Duodenal mucosa (tissue), 2 donors: ENCODE results near the gene SLC38A6.
A peak's percentile ranks its signal among the peaks of the same experiment; 100 is the strongest.

Source experiments
- H3K27ac ChIP-seq: one replicate; pipeline ENCODE4 v1.7.0; 2013; ENCODE audit warnings: low read depth, low read length
- H3K27me3 ChIP-seq, 2 donors: one replicate each; pipeline ENCODE4 v1.7.0; 2013; ENCODE audit warnings: low read length in 2 of 2, control low read depth in 1 of 2; ENCODE audit not compliant: insufficient read depth in 2 of 2, control insufficient read depth in 1 of 2
- H3K36me3 ChIP-seq, 2 donors: one replicate each; pipeline ENCODE4 v1.7.0; 2013; ENCODE audit warnings: low read length in 2 of 2, control low read depth in 1 of 2; ENCODE audit not compliant: insufficient read depth in 2 of 2, control insufficient read depth in 1 of 2
- H3K4me1 ChIP-seq, 2 donors: one replicate each; pipeline ENCODE4 v1.7.0; 2013; ENCODE audit warnings: low read length in 2 of 2, control low read depth in 1 of 2; ENCODE audit not compliant: insufficient read depth in 2 of 2, control insufficient read depth in 1 of 2
- H3K4me3 ChIP-seq, 2 donors: one replicate each; pipeline ENCODE4 v1.7.0; 2013; ENCODE audit warnings: low read length in 2 of 2, low read depth in 1 of 2
- H3K9ac ChIP-seq, 2 donors: one replicate each; pipeline ENCODE4 v1.7.0; 2013; ENCODE audit warnings: low read length in 2 of 2, low read depth in 1 of 2
- H3K9me3 ChIP-seq, 2 donors: one replicate each; pipeline ENCODE4 v1.7.0; 2013; ENCODE audit warnings: low read length in 2 of 2, control low read depth in 1 of 2; ENCODE audit not compliant: control insufficient read depth in 1 of 2

Gene SLC38A6

DNA sequence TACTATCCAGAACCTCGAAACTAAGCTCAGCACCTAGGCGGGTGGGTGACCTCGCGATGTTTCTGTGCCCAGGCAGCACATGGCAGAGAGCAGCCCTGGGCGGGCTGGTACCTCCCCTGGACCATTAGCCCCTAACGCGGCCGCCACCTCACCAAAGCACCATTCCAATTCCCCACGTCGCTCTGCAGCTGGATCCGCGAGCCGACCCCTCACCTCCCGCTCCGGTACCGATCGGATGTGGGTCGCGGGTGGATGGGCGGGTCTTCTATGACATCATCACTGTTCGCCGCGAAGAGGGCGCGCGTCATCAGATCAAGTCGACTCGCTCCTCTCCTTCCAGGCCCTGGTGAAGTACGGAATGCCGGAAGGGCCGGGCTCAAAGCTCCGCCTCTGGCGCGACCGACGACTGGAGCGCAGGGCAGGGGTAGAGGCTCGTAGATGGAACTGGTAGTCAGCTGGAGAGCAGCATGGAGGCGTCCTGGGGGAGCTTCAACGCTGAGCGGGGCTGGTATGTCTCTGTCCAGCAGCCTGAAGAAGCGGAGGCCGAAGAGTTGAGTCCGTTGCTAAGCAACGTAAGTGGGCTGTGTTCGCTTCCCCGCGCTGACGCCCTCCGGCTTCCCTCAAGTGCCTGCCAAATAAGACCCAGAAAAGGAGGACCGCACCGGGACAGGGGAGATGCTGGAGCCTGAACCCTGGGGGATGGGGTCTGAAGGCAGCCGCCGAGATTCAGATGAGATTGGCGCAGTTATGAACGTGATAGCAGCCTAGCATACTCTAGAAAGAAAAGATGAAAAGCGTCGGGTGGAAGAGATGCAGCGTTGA is at the start of gene SLC38A6, which contains the start of gene TRMT5:
Gene SLC38A6 (plus strand): TSS at position 435 of the 822 bp plus-strand sequence. CDS start 33 bp downstream, at position 468.
Gene TRMT5 (minus strand): TSS at position 269 of the 822 bp plus-strand sequence. CDS start 106 bp downstream, at position 163.
- H3K4me1 ChIP-seq: peaks cover 14 to 16% of the 10 kb centered on the region in 2 donors

DNA sequence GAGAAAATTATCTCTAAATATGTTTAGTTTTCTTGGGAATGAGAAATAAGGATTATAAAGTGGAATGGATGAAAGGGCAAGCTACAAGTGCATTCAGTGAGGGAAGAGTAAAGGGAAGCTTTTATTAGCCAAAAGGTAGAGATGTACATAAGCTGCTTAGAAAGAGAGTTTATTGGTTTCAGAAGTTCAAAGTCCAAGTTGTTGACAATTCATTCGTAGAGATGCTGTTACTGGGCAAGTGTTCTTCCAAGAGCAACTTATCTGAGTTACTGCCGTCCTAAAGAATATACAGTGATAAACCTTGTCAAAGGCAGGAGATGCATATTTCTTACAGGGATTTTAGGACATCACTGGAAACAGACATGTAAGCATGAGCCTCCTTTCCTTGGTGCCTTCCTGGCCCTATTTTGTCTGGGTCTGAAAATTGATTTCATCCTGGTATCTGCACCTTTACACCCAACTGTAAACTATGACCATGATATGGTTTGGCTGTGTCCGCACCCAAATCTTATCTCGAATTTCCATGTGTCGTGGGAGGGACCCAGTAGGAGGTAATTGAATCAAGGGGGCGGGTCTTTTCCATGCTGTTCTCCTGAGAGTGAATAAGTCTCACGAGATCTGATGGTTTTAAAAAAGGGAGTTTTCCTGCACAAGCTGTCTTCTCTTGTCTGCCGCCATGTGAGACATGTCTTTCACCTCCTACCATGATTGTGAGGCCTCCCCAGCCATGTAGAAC is 47.0 kb upstream of the SLC38A6 start:
- Histone ChIP-seq H3K36me3 (no peaks in the 10 kb centered on the region), H3K9me3 (no peaks in the 10 kb centered on the region), H3K9ac (no peak overlapping the region), H3K4me1 (peaks cover 0 to 6% of the 10 kb centered on the region in 2 donors), H3K27ac (no peak overlapping the region), H3K4me3 (no peak overlapping the region), H3K27me3 (no peaks in the 10 kb centered on the region)

More for the DNA sequence above, at the start of gene SLC38A6, which contains the start of gene TRMT5:
- H3K27ac ChIP-seq: peak within 1 kb of the TSS; percentile 72
- H3K36me3 ChIP-seq: peaks cover 0 to 9% of the 10 kb centered on the region in 2 donors
- H3K4me3 ChIP-seq: peak within 1 kb of the TSS; percentile 90 to 100
- no peaks in the 10 kb centered on the region for H3K27me3 ChIP-seq
- no peaks in the 10 kb centered on the region for H3K9me3 ChIP-seq
- H3K9ac ChIP-seq: peak within 1 kb of the TSS; percentile 81 to 88

DNA sequence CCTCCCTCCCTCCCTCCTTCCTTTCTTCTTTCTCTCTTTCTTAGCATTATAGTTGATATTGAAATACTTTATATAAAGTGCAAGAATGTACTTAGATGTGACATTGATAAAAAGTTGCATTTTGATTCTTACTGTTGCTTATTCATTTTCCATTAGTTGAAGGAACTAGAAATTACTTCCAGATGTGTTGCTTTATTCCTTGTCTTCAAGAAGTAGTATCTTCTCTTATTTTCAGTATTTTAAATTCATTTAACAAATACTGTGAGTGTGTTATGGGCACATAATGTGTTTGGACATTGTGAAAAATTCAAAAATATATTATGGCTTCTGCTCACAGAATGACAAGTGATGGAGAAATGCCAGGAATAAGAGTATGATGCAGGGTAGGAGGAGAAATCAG is 45.7 kb upstream of the SLC38A6 start:
- Histone ChIP-seq H3K4me1 (peaks cover 0 to 6% of the 10 kb centered on the region in 2 donors), H3K36me3 (no peaks in the 10 kb centered on the region), H3K9me3 (no peaks in the 10 kb centered on the region), H3K9ac (no peak overlapping the region), H3K4me3 (no peak overlapping the region), H3K27ac (no peak overlapping the region), H3K27me3 (no peaks in the 10 kb centered on the region)

DNA sequence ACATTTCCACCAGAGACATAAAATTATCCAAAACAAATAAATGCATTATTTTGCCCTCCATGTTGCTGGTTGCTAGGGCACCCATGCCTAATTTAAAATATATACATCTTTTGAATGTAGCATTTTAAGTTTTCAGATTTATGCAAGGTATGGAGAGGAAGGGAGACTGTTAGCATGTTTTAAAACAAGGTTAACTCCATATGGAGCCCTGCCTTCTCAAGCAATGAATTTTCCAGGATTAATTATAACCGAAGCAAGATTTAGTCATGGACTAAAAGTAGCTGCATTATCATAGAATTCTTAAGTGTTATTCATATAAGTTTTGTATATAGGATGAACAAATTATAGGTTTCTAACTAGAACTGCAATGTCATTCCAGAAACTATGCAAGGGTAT is 37.4 kb upstream of the SLC38A6 start:
- H3K9me3 ChIP-seq: no peaks in the 10 kb centered on the region
- no peaks in the 10 kb centered on the region for H3K36me3 ChIP-seq
- H3K4me3 ChIP-seq: no peak overlapping the region
- no peak overlapping the region for H3K27ac ChIP-seq
- H3K27me3 ChIP-seq: no peaks in the 10 kb centered on the region
- no peak overlapping the region for H3K9ac ChIP-seq
- no peaks in the 10 kb centered on the region for H3K4me1 ChIP-seq

DNA sequence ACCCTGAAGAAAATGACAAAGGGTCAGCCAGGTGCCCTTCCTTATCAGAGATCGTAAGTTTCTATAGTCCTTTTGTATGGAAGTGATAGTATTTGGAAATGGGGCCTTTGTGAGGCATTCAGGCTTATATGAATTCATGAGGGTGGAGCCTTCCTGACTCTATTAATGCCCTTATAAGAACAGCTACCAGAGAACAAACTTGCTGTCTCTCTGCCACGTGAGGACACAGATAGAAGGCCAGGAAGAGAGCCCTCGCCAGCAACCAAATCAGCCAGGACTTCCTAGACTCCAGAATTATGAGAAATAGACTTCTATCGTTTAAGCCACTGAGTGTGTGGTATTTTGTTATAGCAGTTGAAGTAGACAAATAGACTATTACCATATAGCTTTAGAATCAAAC is 36.8 kb upstream of the SLC38A6 start:
- no peak overlapping the region for H3K4me3 ChIP-seq
- H3K27ac ChIP-seq: no peak overlapping the region
- no peaks in the 10 kb centered on the region for H3K27me3 ChIP-seq
- H3K9me3 ChIP-seq: no peaks in the 10 kb centered on the region
- no peak overlapping the region for H3K9ac ChIP-seq
- H3K4me1 ChIP-seq: no peaks in the 10 kb centered on the region
- no peaks in the 10 kb centered on the region for H3K36me3 ChIP-seq

DNA sequence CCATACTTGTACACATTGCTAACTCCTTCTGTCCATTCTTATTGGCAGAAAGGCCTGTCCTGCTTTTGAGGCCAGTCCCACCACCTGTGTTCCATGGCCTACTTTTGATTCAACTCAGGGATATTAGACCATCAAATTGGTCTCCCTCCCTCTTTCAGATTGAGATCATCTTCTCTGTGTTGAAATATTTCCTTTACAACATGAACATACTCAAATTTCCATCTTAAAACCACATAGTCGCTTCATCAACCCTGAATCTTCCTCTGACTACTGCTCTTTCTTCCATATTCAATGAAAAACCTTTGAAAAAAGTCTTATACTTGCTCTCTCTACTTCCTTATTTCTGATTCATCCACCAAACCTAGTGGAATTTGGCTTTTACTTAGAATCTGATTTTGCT is 35.1 kb upstream of the SLC38A6 start:
- no peak overlapping the region for H3K4me3 ChIP-seq

DNA sequence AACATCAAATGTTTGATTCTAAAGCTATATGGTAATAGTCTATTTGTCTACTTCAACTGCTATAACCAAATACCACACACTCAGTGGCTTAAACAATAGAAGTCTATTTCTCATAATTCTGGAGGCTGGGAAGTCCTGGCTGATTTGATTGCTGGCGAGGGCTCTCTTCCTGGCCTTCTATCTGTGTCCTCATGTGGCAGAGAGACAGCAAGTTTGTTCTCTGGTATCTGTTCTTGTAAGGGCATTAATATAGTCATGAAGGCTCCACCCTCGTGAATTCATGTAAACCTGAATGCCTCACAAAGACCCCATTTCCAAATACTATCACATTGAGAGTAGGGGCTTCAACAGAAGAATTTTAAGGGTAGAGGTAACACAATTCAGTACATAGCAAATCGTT is 34.3 kb upstream of the SLC38A6 start:
- no peak overlapping the region for H3K4me3 ChIP-seq
- H3K36me3 ChIP-seq: no peaks in the 10 kb centered on the region
- no peak overlapping the region for H3K27ac ChIP-seq
- H3K4me1 ChIP-seq: no peaks in the 10 kb centered on the region
- no peak overlapping the region for H3K9ac ChIP-seq
- H3K27me3 ChIP-seq: no peaks in the 10 kb centered on the region
- no peaks in the 10 kb centered on the region for H3K9me3 ChIP-seq

More for the DNA sequence above, 35.1 kb upstream of the SLC38A6 start:
- H3K4me1 ChIP-seq: no peaks in the 10 kb centered on the region
- no peaks in the 10 kb centered on the region for H3K36me3 ChIP-seq
- H3K27me3 ChIP-seq: no peaks in the 10 kb centered on the region
- no peaks in the 10 kb centered on the region for H3K9me3 ChIP-seq
- H3K9ac ChIP-seq: no peak overlapping the region
- H3K27ac ChIP-seq: no peak overlapping the region

DNA sequence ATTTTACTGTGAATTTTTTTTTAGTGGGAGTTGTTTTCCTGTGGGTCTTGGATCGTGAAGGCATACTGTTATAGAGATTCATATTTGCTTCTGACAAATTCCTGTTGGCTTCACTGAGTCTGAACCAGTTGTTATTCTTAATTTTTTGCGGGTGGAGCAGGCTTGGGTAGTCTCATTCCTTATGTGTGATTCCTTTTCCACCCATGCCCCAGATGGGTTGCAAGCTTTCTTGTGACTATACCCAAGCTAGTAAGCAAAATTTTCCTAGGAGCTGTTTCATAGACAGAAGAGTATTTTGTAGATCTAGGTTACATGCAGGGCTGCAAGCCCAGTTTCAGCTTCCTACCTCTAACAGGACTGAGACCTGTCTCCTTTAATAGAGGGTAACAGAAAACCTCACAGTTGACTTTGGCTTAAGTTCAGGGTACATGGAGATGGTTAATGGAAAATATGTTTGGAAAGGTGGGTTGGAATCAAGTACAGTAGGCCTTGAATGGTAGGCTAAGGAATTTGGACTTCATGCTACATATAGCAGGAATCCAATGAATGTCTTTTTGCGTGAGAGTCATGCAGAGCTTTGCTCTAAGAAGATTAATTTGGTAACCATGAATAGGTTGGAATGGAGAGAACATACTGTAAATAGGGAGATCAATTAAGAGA is 29.1 kb upstream of the SLC38A6 start:
- Histone ChIP-seq H3K27me3 (no peaks in the 10 kb centered on the region), H3K4me3 (no peak overlapping the region), H3K9ac (no peak overlapping the region), H3K27ac (no peak overlapping the region), H3K9me3 (peaks cover 5 to 6% of the 10 kb centered on the region in 2 donors), H3K4me1 (no peaks in the 10 kb centered on the region), H3K36me3 (no peaks in the 10 kb centered on the region)

DNA sequence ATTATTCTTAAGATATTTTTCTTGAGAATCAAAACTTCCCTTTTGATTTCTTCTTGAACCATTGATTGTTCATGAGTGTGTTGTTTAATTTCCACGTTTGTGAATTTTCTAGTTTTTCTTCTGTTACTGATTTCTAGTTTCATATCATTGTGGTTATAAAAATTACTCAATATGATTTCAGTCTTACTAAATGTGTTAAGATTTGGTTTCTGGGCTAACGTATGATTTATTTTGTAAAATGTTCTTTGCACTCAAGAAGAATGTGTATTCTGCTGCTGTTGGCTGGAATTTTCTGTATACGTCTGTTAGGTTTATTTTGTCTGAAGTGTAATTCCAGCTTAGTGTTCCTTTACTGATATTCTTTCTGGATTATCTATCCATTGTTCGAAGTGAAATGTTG is 24.8 kb upstream of the SLC38A6 start:
- Histone ChIP-seq H3K27ac (no peak overlapping the region), H3K36me3 (peaks cover 0 to 5% of the 10 kb centered on the region in 2 donors), H3K27me3 (no peaks in the 10 kb centered on the region), H3K9me3 (peaks cover 27 to 32% of the 10 kb centered on the region in 2 donors), H3K9ac (no peak overlapping the region), H3K4me3 (no peak overlapping the region), H3K4me1 (no peaks in the 10 kb centered on the region)

DNA sequence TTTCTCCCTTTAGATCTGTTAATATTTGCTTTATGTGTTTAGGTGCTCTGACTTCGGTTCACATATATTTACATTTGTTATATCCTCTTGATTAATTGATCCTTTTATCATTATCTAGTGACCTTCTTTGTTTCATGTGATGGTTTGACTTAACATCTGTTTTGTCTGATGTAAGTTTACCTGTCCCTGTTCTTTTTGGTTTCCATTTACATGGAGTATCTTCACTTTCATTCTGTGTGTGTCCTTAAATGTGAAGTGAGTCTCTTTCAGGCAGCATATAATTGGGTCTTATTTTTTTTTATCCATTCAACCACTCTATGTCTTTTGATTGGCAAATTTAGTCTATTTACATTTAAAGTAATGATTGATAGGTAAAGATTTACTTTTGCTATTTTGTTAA is 24.4 kb upstream of the SLC38A6 start:
- Histone ChIP-seq H3K9me3 (peaks cover 27 to 32% of the 10 kb centered on the region in 2 donors), H3K27ac (no peak overlapping the region), H3K9ac (no peak overlapping the region), H3K4me3 (no peak overlapping the region), H3K36me3 (peaks cover 0 to 5% of the 10 kb centered on the region in 2 donors), H3K4me1 (no peaks in the 10 kb centered on the region), H3K27me3 (no peaks in the 10 kb centered on the region)
